ENCODE measurements around the gene GALNT12.

Gene GALNT12

DNA sequence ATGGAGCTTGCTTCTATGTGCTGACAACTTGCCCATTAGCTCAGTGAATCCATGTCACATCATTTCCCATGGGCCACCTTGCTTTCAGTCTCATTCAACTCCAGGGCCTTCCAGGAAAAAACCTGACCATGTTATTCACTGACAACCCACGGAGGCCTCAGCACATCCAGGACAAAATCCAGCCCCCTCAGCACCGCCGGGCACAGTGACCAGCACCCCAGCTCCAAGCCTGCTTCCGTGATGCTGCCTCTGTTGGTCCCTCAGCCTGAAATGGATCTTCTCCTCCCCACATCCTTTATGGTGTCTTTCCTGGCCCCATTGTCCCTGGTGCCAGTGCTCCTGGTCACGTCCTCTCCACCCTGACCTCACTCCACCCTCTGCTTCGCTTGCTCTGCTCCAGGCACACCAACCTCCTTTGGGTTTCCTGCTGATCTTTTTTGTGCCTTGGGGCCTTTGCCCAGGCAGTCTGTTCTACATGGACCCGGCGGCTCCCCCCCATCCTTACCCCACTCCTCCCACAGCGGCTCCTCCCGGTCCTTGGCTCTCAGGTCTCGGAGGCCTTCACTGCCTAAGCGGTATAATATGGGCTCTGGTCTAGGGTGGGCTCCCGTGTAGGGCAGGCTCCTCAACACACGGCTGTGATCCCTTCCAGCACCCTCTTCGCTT, 36.1 kb upstream of the GALNT12 start:
- H3K27me3 ChIP-seq (ENCODE audit: control insufficient read depth, insufficient read depth, low read length, poor library complexity, severe bottlenecking): no peaks in the 10 kb centered on the region
- H3K9me3 ChIP-seq (ENCODE audit: control insufficient read depth, low read length): no peaks in the 10 kb centered on the region
- WGBS, 2 experiments: 95 to 96% methylated on average over 15 of the region's 15 CpGs
- H3K27ac ChIP-seq (ENCODE audit: insufficient read depth, low read depth, low read length, poor library complexity, severe bottlenecking): no peak overlapping the region
- H3K36me3 ChIP-seq (ENCODE audit: control insufficient read depth, insufficient read depth, low read length): peaks cover 44% of the 10 kb centered on the region
- H3K4me3 ChIP-seq (ENCODE audit: insufficient read depth, low read depth, low read length): no peak overlapping the region
- no peaks in the 10 kb centered on the region for H3K4me1 ChIP-seq (ENCODE audit: control insufficient read depth, insufficient read depth, low read length)

DNA sequence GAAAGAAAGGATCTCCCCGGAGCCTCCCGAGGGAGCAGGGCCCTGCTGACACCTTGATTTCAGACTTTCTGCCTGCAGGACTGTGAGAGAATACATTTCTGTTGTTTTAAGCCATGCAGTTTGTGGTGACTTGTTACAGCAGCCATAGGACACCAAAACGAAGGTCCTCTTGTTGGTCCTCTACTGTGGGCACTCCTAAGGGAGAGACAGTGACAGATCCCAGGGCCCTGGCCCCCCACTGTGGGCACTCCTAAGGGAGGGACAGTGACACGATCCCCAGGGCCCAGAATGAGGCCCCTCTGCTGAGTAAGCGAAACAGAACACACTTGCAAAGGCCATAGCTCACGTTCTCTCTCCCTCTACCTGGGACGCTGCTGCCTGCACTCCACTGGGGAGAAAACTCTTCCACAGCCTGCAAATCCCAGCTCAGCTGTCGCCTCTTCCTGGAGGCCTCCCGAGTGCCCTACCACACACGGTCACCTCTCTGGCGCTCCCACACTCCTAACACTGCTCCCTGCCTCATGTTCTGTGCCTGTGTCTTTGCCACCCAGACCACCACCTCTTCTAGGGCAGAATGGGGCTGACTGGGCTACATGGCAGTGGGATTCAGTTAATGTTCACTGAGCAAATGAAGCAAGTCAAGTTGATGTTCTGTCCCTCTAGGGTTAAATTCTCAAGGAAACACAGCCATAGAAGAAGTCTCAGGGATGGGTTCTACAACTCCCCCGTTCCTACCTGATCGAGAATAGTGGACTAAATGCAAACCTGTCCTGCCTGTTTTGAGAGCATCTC, 34.9 kb upstream of the GALNT12 start:
- WGBS, 2 experiments: 91 to 95% methylated on average over 13 of the region's 13 CpGs
- Histone ChIP-seq H3K4me1 (ENCODE audit: control insufficient read depth, insufficient read depth, low read length) (no peaks in the 10 kb centered on the region), H3K36me3 (ENCODE audit: control insufficient read depth, insufficient read depth, low read length) (peaks cover 44% of the 10 kb centered on the region), H3K27me3 (ENCODE audit: control insufficient read depth, insufficient read depth, low read length, poor library complexity, severe bottlenecking) (no peaks in the 10 kb centered on the region), H3K4me3 (ENCODE audit: insufficient read depth, low read depth, low read length) (no peak overlapping the region), H3K27ac (ENCODE audit: insufficient read depth, low read depth, low read length, poor library complexity, severe bottlenecking) (no peak overlapping the region), H3K9me3 (ENCODE audit: control insufficient read depth, low read length) (no peaks in the 10 kb centered on the region)

DNA sequence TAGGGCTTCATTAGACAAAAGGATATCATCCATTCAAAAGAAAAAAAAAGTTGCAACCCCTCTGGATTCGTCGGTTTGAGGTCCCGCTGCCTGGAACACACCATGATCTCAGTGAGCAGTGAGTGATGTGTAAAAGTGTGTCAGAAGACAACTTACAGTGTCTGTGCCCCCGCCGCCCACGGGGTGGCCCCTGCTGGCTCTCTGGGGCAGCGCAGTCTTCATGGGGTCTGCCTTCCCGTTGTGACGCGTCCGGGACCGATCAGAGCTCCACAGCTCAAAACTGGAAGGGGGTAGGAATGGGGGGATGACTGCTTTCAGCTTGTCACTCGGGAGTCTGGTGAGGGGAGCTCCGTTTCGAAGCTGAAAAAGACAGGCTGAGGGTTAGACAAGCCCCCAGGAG, 33.7 kb upstream of the GALNT12 start:
- Histone ChIP-seq H3K36me3 (ENCODE audit: control insufficient read depth, insufficient read depth, low read length) (peaks cover 40% of the 10 kb centered on the region), H3K4me3 (ENCODE audit: insufficient read depth, low read depth, low read length) (no peak overlapping the region), H3K9me3 (ENCODE audit: control insufficient read depth, low read length) (no peaks in the 10 kb centered on the region), H3K27me3 (ENCODE audit: control insufficient read depth, insufficient read depth, low read length, poor library complexity, severe bottlenecking) (no peaks in the 10 kb centered on the region), H3K27ac (ENCODE audit: insufficient read depth, low read depth, low read length, poor library complexity, severe bottlenecking) (no peak overlapping the region), H3K4me1 (ENCODE audit: control insufficient read depth, insufficient read depth, low read length) (no peaks in the 10 kb centered on the region)
- WGBS, 2 experiments: 96 to 97% methylated on average over 15 of the region's 15 CpGs

DNA sequence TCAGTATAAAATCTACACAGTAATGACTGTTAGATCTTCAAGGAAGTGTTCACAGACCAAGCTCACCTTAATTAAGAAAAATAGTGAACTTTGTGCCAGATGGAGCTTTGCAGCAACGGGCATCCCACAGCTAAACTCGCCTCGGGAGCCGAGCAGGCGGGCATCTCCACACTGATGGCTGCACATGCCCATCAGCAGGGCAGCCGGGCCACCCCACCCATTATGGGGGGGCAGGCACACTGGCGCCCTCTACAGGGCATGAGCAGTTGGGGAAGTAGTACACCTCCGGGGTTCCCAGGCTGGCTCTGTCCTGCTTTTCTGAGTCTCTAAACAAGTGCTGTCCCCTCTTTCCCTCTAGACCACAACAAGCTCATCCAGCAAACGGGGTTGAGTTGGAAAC, 32.7 kb upstream of the GALNT12 start:
- H3K27me3 ChIP-seq (ENCODE audit: control insufficient read depth, insufficient read depth, low read length, poor library complexity, severe bottlenecking): no peaks in the 10 kb centered on the region
- no peak overlapping the region for H3K4me3 ChIP-seq (ENCODE audit: insufficient read depth, low read depth, low read length)
- H3K9me3 ChIP-seq (ENCODE audit: control insufficient read depth, low read length): no peaks in the 10 kb centered on the region
- H3K27ac ChIP-seq (ENCODE audit: insufficient read depth, low read depth, low read length, poor library complexity, severe bottlenecking): no peak overlapping the region
- no peaks in the 10 kb centered on the region for H3K4me1 ChIP-seq (ENCODE audit: control insufficient read depth, insufficient read depth, low read length)
- WGBS, 2 experiments: 88 to 90% methylated on average over 9 of the region's 9 CpGs
- peaks cover 37% of the 10 kb centered on the region for H3K36me3 ChIP-seq (ENCODE audit: control insufficient read depth, insufficient read depth, low read length)

DNA sequence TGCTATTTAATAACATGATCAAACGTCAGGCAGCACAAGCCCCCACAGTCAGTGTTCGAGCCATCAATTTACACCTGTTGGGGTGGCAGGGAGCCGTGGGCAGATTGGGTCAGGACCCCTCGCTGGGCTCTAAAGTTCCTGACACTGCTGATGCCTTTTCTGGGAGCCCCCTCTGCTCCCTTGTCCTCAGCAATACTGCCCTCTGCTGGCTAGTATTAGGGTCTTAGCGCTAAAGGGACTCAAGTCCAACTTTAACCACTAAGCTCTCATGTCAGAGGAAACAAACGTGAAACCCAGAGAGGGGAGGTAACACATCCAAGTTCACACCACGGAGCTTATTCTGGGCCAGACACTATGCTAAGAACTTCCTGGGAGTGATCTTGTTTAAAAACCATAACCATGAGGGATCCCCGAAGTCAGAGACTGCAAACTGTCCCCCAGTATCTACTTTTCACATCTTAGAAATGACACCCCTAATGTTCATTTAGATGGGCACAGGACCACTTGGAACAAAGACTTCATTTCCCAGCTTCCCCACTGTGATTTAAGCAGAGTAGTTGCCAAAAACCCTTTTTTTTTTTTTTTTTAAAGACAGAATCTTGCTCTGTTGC, 31.5 kb upstream of the GALNT12 start:
- 42 to 49% methylated on average over 8 of the region's 8 CpGs for WGBS, 2 experiments
- H3K36me3 ChIP-seq (ENCODE audit: control insufficient read depth, insufficient read depth, low read length): peaks cover 27% of the 10 kb centered on the region
- H3K27ac ChIP-seq (ENCODE audit: insufficient read depth, low read depth, low read length, poor library complexity, severe bottlenecking): no peak overlapping the region
- no peaks in the 10 kb centered on the region for H3K4me1 ChIP-seq (ENCODE audit: control insufficient read depth, insufficient read depth, low read length)
- no peaks in the 10 kb centered on the region for H3K9me3 ChIP-seq (ENCODE audit: control insufficient read depth, low read length)
- H3K27me3 ChIP-seq (ENCODE audit: control insufficient read depth, insufficient read depth, low read length, poor library complexity, severe bottlenecking): no peaks in the 10 kb centered on the region
- H3K4me3 ChIP-seq (ENCODE audit: insufficient read depth, low read depth, low read length): no peak overlapping the region

DNA sequence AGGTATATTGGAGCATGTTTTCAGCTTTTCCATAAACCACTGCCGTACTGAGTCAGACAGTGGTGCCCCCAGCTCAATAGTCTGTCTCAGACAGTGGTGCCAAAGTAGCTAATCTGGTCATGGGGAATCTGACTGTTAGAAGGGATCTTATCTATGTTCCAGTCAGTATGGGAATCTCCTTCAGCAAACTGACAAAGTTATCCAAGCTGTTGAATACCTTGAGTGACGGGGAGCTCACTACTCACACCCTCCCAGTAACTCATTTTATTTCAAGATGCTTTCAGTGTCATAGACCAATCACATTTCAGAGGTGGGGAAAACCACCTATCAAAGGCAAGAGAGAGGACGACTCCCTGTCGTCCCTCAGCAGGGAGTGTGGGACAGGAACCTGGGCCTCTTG, 29.9 kb upstream of the GALNT12 start:
- Histone ChIP-seq H3K27me3 (ENCODE audit: control insufficient read depth, insufficient read depth, low read length, poor library complexity, severe bottlenecking) (no peaks in the 10 kb centered on the region), H3K4me3 (ENCODE audit: insufficient read depth, low read depth, low read length) (no peak overlapping the region), H3K9me3 (ENCODE audit: control insufficient read depth, low read length) (no peaks in the 10 kb centered on the region), H3K27ac (ENCODE audit: insufficient read depth, low read depth, low read length, poor library complexity, severe bottlenecking) (no peak overlapping the region), H3K4me1 (ENCODE audit: control insufficient read depth, insufficient read depth, low read length) (no peaks in the 10 kb centered on the region), H3K36me3 (ENCODE audit: control insufficient read depth, insufficient read depth, low read length) (peaks cover 22% of the 10 kb centered on the region)
- WGBS, 2 experiments: 90 to 95% methylated on average over 4 of the region's 4 CpGs

DNA sequence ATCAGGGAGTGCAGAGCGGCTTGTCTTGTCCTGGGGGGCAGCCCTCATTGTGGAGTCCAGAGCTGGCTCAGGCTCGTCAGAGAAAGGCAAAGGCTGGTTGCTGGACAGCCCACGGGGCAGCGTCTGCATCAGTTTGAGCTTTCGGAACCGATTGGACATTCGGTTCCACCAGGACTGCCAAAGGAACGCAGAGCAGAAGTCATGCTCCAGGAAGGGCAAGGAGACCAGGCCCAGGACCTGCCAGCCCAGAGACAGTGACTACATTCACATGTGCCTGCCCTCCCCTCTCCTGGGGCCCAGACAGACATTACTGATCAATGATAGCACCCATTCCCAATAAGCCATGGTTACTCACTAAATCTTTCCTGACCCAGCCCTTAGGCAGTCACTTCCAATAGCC, 29.2 kb upstream of the GALNT12 start:
- Histone ChIP-seq H3K9me3 (ENCODE audit: control insufficient read depth, low read length) (no peaks in the 10 kb centered on the region), H3K27ac (ENCODE audit: insufficient read depth, low read depth, low read length, poor library complexity, severe bottlenecking) (no peak overlapping the region), H3K4me1 (ENCODE audit: control insufficient read depth, insufficient read depth, low read length) (no peaks in the 10 kb centered on the region), H3K36me3 (ENCODE audit: control insufficient read depth, insufficient read depth, low read length) (peaks cover 16% of the 10 kb centered on the region), H3K27me3 (ENCODE audit: control insufficient read depth, insufficient read depth, low read length, poor library complexity, severe bottlenecking) (no peaks in the 10 kb centered on the region), H3K4me3 (ENCODE audit: insufficient read depth, low read depth, low read length) (no peak overlapping the region)
- 94 to 97% methylated on average over 8 of the region's 8 CpGs for WGBS, 2 experiments

DNA sequence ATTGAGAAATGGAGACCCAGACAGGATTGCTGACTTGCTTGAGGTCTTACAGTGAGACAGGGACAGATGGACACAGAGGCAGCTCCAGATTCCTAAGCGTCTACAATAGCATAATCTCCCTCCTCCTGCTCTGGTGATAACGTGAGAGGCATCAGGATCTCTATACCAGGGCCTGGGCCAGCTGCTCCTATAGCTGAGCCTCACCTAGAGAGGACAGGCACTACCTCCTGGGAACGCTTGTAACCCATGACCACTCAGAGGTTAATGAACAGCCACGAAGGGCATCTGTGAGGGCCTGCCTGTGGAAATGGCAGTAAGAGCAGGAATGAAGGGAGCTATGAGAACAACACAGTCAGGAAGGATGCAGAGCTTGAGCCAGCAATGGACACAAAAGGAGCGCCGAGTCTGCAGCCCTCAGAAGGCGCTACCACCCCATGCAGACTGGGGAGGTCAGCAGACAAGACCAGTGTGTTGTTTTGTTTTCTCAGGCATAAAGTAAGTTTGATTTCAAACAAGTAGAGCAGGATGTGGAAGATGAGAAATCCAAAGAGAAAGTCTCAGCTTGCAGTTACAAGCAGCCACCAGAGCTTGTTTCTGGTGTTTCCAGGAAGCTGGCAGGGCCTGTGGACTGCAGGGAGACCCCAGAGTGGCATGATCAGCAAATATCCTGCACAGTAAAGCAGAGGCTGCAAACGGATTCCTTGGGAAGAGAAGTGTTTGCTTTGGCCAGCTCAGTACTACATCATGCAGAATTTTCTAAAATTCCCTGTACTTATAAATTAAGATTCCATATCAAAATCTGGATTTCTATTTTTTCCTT, 28.5 kb upstream of the GALNT12 start:
- Histone ChIP-seq H3K4me3 (ENCODE audit: insufficient read depth, low read depth, low read length) (no peak overlapping the region), H3K9me3 (ENCODE audit: control insufficient read depth, low read length) (no peaks in the 10 kb centered on the region), H3K4me1 (ENCODE audit: control insufficient read depth, insufficient read depth, low read length) (no peaks in the 10 kb centered on the region), H3K36me3 (ENCODE audit: control insufficient read depth, insufficient read depth, low read length) (peaks cover 9% of the 10 kb centered on the region), H3K27ac (ENCODE audit: insufficient read depth, low read depth, low read length, poor library complexity, severe bottlenecking) (no peak overlapping the region), H3K27me3 (ENCODE audit: control insufficient read depth, insufficient read depth, low read length, poor library complexity, severe bottlenecking) (no peaks in the 10 kb centered on the region)
- WGBS, 2 experiments: 89 to 95% methylated on average over 8 of the region's 8 CpGs

DNA sequence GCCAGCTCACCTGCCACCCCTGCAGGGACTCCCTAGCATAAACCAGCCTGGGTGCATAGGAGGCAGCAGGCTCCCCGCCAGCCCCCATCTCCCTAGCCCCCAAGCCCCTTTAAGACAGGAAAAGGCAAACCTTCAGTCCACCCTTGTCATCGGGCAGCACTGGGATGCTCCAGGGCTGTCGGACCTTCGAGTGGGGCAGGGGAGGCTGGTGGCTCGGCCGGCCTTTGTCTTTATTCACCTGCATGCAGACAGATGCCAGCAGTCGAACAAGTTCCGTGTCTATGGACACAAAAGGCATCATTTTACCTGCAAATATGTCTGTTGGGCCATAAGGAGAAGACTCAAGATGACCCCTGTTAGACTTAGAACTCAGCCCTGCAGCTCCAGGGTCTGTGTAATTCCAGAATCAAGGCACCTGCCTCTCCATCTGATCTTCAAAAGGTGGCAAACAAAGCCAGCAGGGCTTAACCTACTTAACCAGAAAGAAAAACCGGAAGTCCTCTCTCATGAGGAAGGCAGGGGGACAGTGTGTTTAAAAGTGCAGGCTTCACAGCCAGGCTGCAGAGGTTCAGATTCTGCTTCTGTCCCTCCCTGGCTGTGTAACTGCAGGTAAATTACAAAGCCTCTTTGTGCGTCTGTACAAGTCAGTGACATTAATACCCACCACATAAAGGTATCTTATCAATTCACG, 27.3 kb upstream of the GALNT12 start:
- no peaks in the 10 kb centered on the region for H3K4me1 ChIP-seq (ENCODE audit: control insufficient read depth, insufficient read depth, low read length)
- peaks cover 4% of the 10 kb centered on the region for H3K36me3 ChIP-seq (ENCODE audit: control insufficient read depth, insufficient read depth, low read length)
- no peak overlapping the region for H3K4me3 ChIP-seq (ENCODE audit: insufficient read depth, low read depth, low read length)
- H3K9me3 ChIP-seq (ENCODE audit: control insufficient read depth, low read length): no peaks in the 10 kb centered on the region
- no peaks in the 10 kb centered on the region for H3K27me3 ChIP-seq (ENCODE audit: control insufficient read depth, insufficient read depth, low read length, poor library complexity, severe bottlenecking)
- H3K27ac ChIP-seq (ENCODE audit: insufficient read depth, low read depth, low read length, poor library complexity, severe bottlenecking): no peak overlapping the region
- WGBS, 2 experiments: 94 to 96% methylated on average over 10 of the region's 11 CpGs
